ENCODE measurements around the gene USP34.
"Not testable (repeated sequence)": the region's sequence is repeated elsewhere in the genome, so short reads cannot be mapped to it uniquely, and the experiment has no call there.

USP34 gene

DNA sequence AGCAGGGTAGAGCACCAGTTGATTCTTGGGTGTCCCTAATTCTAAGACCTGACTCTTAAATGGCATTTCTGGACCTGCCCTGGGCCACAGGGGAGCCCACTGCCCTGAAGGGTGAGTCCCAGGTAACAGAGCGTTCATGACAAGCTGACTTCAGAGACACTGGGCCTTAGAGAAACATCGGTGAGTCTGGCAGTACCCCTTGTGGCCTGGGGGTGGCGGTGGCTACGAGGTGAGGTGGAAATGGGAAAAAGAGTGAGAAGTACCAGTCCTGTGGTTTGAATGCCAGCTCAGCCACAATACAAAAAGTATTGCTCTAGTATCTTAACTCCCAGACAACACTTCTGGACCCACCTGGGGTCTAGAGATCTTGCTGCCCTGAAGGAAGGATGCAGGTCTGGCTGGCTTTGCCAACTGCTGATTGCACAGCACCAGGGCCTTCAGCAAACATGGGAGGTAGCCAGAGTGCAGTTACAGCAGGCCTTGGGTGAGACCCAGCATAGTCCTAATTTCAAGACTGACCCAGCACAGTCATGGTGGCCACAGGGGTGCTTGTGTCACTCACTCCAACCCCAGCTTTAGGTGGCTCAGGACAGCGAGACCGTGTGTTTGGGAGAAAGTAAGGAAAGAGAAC lies 44.5 kb downstream of the USP34 start:
- peak; percentile 81 for DNase-seq

DNA sequence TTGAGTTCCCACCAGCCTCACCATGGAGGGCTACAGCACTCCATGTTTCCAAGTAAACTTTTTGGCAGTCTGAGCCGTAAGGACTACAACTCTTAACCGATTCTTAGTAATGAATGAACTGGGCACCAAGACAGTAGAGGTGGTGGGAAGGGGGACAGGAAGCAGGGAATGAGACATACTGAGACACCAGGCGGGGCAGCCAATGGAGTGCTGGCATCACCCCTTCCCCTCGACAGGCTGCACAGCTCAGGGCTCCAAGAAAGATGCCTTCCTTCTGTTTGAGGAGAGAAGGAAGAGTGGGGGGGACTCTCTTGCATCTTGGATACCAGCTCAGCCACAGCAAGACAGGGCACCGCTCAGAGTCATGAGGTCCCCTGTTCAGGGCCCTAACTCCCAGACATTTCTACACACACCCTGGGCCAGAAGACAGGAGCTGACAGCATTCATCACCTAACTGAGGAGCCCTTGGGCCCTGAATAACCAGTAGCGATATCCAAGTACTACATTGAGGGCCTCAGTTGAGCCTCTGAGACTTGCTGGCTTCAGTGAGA lies 45.2 kb downstream of the USP34 start:
- no peak for DNase-seq

GRCh38 chr2:61423714-61424113 lies 47.2 kb downstream of the USP34 start:
- no peak for DNase-seq

DNA sequence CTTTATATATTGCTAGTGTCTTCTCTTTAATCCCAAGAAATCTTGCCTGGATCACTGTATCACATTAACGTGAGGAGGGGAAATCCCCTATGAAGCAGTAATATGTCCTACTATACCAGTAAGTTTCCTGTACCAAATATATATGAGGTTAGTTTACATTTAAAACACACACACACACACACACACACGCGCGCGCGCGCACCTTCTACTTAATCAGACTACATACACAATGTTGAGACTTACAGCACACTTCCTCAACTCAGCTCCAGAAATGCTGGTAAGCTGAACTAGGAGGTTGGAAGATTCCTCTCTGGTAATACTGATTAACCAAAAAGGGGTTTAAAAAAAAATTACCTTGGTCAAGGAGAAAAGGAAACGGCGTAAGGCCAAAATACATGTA lies 49.3 kb downstream of the USP34 start:
- DNase-seq: no peak

DNA sequence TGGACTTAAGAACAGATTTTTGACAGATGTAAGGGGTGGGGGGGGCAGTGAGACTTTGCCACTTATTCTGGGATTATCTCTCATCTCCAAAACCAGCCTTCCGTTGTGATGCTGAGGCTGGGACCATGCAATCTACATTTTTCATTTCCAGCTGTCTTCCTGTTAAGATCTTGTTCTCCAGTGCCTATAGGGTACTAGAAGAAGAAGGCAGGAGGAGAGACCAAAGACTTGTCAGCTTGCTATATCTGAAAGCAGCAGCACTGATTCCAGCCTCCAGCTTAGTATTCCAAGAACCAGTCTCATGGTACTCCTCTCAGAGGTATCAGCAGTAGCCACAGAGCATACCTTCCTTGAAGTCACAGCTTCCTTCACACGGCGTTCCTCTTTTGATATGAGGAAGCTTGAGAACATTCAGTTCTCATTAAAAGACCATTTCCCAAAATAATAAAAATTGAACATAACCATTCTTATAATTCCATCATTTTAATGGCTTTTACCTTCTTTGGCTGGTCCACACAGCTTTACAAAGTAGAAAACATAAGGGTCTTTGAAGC lies 49.8 kb downstream of the USP34 start:
- DNase-seq: no peak

DNA sequence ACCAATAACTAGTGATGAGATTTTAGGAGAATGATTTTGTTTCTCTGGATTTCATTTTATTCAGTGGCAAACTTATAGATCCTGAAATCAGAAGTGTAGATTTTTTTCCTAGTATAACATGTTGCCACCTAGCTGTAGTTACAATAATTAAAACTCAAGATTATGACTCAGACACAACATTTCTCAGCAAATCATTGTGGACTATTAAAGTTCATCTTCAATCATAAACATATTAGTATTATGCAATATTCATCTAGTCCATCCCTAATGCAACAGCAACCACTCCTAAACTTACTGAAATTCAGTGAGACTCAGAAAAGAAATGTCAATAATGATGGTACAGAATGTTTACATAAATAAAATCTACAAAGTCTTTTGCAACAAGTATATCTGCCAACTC lies 51.3 kb downstream of the USP34 start:
- DNase-seq: no peak

- no peak for DNase-seq
These were observed 51.8 kb downstream of the USP34 start for GRCh38 chr2:61419129-61419528.

- DNase-seq: no peak
These were observed 53.8 kb downstream of the USP34 start for GRCh38 chr2:61416871-61417645.

GRCh38 chr2:61415265-61415664 lies 55.6 kb downstream of the USP34 start:
- no peak for DNase-seq

DNA sequence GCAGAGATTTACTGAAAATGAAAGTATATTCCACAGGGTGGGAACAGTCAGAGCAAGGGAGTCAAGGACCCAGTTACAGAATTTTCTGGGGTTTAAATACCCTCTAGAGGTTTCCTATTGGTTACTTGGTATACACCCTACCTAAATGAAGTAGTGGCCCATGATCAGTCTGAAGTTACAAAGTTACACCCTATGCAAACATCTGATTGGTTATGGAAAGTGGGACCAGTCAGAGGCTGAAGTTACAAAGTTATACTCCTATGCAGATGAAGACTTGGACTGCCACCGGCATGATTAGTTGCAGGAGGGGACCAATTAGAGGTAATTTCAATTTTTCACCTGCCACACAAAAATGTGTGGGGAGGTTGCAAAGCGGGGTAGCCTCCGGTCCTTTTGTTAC lies 56.2 kb downstream of the USP34 start:
- DNase-seq: no peak

GRCh38 chr2:61411109-61411508 lies 59.8 kb downstream of the USP34 start:
- DNase-seq: no peak

DNA sequence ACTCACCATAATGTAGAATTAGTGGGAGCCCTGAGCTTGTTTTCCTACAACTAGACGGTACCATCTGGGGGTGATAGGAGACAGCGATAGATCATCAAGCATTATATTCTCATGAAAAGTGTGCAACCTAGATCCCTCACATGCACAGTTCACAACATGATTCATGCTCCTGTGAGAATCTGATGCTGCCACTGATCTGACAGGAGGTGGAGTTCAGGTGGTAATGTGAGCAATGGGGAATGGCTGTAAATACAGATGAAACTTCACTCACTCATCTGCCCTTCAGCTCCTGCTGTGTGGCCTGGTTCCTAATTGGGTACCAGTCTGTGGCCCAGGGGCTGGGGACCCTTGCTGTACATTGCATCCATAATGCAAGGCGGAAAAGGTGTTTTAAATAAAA lies 60.7 kb downstream of the USP34 start:
- DNase-seq: no peak

DNA sequence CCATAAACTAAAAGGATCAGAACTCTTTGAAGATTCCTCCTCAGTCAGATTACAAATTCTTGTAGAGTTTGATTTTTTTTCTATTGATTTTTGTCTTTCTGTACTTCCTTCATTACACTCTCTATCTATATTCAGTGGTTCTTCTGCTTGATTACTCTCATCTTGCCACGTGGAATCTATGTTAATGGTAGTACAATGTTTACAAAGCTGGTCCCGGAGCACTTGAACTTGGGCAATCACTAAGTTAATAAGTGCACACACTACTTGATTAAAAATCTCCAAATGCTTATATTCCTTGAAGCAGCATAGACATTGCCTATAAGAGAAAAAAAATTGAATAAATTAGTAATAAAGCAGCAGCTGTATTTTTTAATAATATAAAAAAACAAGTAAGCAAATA lies 65.1 kb downstream of the USP34 start:
- no peak for DNase-seq

DNA sequence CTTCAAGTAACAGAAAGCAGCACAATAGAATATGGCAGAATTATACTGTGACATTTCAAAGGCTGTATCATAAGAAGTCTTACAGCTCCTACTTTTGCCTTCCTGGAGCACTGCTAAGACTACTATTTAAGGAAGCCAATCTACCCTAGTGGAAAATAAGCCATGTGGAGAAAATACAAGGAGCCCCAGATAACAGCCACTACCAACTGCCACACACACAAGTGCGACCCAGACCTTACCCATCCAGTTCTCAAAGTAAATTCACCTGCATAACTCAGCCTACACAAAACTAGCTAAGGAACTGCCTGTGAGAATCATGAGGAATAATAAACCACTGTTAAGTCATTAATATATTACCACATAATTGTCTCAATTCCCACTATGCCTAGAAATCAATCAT lies 66.4 kb downstream of the USP34 start:
- DNase-seq: no peak

DNA sequence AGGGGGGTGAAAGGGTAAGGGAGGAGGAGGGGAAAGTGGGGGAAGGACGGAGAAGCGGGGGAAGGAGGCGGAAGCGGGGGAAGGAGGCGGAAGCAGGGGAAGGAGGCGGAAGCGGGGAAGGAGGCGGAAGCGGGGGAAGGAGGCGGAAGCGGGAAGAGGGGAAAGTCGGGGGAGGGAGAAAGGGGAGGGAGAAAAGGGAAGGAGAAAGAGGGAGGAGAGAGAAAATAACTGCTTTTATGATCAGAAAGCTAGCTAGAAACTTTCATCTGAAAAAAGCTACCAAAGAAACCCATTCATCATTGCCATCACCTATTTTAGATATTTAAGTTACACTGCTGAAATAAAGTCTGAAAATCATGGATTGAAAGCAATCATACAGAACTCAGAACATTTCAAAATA lies 72.5 kb downstream of the USP34 start:
- DNase-seq: no peak

DNA sequence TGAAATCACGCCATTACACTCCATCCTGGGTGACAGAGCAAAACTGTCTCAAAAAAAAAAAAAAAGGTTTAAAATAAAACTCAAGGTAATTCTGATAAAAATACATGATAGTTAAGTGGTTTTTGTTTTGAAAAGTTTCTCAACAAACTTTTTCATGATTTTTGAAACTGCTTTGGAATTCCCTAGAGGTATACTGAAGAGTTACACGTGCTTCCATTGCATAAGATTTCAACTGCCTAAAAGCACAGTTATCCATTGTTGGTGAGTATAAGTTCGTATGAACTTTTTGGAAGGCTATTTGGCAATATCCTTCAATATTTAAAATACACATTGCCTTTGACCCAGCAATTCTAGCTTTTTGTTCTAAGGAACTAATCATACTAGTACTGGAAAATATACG lies 74.9 kb downstream of the USP34 start:
- DNase-seq: no peak

DNA sequence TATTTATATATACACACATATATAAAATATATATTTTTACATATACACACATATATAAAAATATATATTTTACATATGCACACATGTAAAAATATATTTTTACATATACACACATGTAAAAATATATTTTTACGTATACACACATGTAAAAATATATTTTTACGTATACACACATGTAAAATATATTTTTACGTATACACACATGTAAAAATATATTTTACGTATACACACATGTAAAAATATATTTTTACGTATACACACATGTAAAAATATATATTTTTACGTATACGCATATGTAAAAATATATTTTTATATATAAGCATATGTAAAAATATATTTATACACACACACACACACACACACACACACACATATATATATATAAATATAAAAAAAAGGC lies 83.3 kb downstream of the USP34 start:
- DNase-seq: not testable (repeated sequence)

- not testable (repeated sequence) for DNase-seq
These were observed 90.0 kb downstream of the USP34 start for GRCh38 chr2:61380882-61381197.

DNA sequence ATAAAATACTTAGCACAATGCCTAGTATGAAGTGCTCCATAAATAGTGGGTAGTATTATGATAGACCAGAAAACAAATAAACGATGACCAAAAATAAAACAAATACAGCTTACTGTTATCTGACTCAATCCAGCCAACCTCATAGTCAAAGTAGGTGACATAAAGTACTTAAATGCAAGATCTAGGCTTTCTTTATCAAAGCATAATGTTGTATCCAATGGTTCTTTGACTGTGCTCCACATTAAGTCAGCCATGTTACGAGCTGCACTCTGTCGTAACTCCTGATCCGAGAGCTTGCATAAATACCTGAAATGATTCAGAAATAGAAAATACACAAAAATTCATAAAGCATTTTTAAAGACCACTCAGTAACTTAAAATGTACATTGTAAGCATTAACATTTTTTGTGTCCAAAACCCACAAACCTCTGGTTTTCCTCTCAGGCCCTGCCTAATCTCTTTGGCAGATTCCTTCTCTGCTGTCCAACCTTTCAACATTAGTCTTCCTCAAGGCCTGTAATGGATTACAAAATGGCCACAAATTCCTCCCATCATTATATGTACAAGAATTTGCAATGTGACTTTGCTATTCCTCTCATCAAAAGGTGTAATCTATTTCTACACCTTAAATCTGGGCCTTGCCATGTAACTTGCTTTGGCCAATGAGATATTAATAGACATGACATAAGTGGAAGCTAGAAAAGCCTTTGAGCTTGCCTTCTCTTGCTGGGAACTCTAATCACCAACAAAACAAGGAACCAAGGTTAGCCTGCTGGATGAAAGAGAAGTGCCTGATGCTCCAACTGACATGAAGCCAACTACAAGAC lies 90.6 kb downstream of the USP34 start:
- no peak for DNase-seq

GRCh38 chr2:61379521-61379920 lies 91.4 kb downstream of the USP34 start:
- DNase-seq: no peak

- DNase-seq: no peak
These were observed 92.6 kb downstream of the USP34 start for GRCh38 chr2:61378281-61378680.

GRCh38 chr2:61377046-61377445 lies 93.8 kb downstream of the USP34 start:
- no peak for DNase-seq

- DNase-seq: no peak
These were observed 94.7 kb downstream of the USP34 start for GRCh38 chr2:61376211-61376610.

GRCh38 chr2:61371027-61371426 lies 99.9 kb downstream of the USP34 start:
- DNase-seq: no peak
